HepG2 (cell line): ENCODE data around the gene SLC35B4. TPM values are rescaled to one million over a fixed set of nuclear protein-coding genes. Genes with fewer than 3 reads are reported as not detected.

Source experiments
- HOXD1 ChIP-seq: sonication (generic); formaldehyde crosslinking; IDR thresholded peaks from 2 replicates; pipeline ENCODE4 v1.5.0; 2020; ENCODE audit warnings: missing genetic modification reagents
- RFX5 ChIP-seq: IDR thresholded peaks from 2 replicates; pipeline ENCODE4 v1.6.1; 2011; ENCODE audit warnings: low read depth, low read length, improper control_type of control experiment
- SMAD3 ChIP-seq: sonication (generic); formaldehyde crosslinking; IDR thresholded peaks from 2 replicates; pipeline ENCODE4 v1.4.0; 2020; ENCODE audit warnings: missing genetic modification reagents
- ZFX ChIP-seq: sonication (generic); formaldehyde crosslinking; IDR thresholded peaks from 2 replicates; pipeline ENCODE4 v1.4.0; 2020; ENCODE audit warnings: mild to moderate bottlenecking, low read depth, missing genetic modification reagents, moderate library complexity
- ZNF180 ChIP-seq: sonication (generic); formaldehyde crosslinking; IDR thresholded peaks from 2 replicates; pipeline ENCODE4 v1.4.0; 2020; ENCODE audit warnings: low read depth, missing genetic modification reagents, borderline replicate concordance
- ZNF570 ChIP-seq: sonication (generic); formaldehyde crosslinking; IDR thresholded peaks from 2 replicates; pipeline ENCODE4 v1.4.0; 2020; ENCODE audit warnings: mild to moderate bottlenecking, missing genetic modification reagents, borderline replicate concordance
- ZSCAN30 ChIP-seq: sonication (generic); formaldehyde crosslinking; IDR thresholded peaks from 2 replicates; pipeline ENCODE4 v1.5.0; 2020; ENCODE audit warnings: mild to moderate bottlenecking, missing genetic modification reagents
- polyA plus RNA-seq, 8 experiments: library from polyadenylated mRNA; depleted of rRNA in 3 of 8; stranded (reverse) in 7 of 8; unstranded in 1 of 8; fragments of >200 nt; fragmentation: Illumina TruSeq in 4 of 8; extraction: Trizol in 4 of 8; gene quantifications; 2 replicates each; pipeline versions ENCODE4 v1.2.1 to v1.2.3, GENCODE V29; 2011 to 2016; ENCODE audit warnings: low read depth in 4 of 8, missing spikeins in 1 of 8, mixed read lengths in 1 of 8; ENCODE audit not compliant: insufficient read depth in 1 of 8
- total RNA-seq, 5 experiments: library from RNA; depleted of rRNA; stranded (reverse); fragments of >200 nt; fragmentation: Illumina TruSeq; extraction: Trizol; gene quantifications; 2 replicates each; pipeline ENCODE4 v1.2.3, GENCODE V29; 2016; ENCODE audit warnings: low read depth in 1 of 5
- TF ChIP-seq, protein P1 (sequence below): sonication (generic); formaldehyde crosslinking; IDR thresholded peaks from 2 replicates; pipeline ENCODE4 v1.4.0; 2020; ENCODE audit warnings: missing genetic modification reagents
- TF ChIP-seq, protein P2 (sequence below): sonication (generic); formaldehyde crosslinking; IDR thresholded peaks from 2 replicates; pipeline ENCODE4 v1.8.0; 2022; ENCODE audit warnings: low read depth, missing genetic modification reagents
- TF ChIP-seq, protein P3 (sequence below): sonication (generic); formaldehyde crosslinking; IDR thresholded peaks from one replicate; pipeline ENCODE4 v1.5.1; 2020; ENCODE audit warnings: mild to moderate bottlenecking, missing genetic modification reagents; ENCODE audit errors: not compliant biosample characterization
- TF ChIP-seq, protein P4 (sequence below): sonication (generic); formaldehyde crosslinking; IDR thresholded peaks from 2 replicates; pipeline ENCODE4 v1.9.0; 2021; ENCODE audit warnings: missing genetic modification reagents, mild to moderate bottlenecking, borderline replicate concordance

Gene SLC35B4
- total and polyA plus RNA-seq, 2 of the 13 experiments (the other 11 are each of a cell fraction or from before 2014, with no cell fraction given): 17.1 to 17.8 TPM

- TF ChIP-seq ZNF570 (CRISPR knock-in tag): no peak
- TF ChIP-seq, protein P1, sequence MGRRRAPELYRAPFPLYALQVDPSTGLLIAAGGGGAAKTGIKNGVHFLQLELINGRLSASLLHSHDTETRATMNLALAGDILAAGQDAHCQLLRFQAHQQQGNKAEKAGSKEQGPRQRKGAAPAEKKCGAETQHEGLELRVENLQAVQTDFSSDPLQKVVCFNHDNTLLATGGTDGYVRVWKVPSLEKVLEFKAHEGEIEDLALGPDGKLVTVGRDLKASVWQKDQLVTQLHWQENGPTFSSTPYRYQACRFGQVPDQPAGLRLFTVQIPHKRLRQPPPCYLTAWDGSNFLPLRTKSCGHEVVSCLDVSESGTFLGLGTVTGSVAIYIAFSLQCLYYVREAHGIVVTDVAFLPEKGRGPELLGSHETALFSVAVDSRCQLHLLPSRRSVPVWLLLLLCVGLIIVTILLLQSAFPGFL (CRISPR knock-in tag): no peak
- TF ChIP-seq, protein P2, sequence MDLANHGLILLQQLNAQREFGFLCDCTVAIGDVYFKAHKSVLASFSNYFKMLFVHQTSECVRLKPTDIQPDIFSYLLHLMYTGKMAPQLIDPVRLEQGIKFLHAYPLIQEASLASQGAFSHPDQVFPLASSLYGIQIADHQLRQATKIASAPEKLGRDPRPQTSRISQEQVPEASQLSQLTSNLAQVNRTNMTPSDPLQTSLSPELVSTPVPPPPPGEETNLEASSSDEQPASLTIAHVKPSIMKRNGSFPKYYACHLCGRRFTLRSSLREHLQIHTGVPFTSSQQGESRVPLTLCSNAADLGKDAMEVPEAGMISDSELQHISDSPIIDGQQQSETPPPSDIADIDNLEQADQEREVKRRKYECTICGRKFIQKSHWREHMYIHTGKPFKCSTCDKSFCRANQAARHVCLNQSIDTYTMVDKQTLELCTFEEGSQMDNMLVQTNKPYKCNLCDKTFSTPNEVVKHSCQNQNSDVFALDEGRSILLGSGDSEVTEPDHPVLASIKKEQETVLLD (CRISPR knock-in tag): no peak
- TF ChIP-seq, protein P3, sequence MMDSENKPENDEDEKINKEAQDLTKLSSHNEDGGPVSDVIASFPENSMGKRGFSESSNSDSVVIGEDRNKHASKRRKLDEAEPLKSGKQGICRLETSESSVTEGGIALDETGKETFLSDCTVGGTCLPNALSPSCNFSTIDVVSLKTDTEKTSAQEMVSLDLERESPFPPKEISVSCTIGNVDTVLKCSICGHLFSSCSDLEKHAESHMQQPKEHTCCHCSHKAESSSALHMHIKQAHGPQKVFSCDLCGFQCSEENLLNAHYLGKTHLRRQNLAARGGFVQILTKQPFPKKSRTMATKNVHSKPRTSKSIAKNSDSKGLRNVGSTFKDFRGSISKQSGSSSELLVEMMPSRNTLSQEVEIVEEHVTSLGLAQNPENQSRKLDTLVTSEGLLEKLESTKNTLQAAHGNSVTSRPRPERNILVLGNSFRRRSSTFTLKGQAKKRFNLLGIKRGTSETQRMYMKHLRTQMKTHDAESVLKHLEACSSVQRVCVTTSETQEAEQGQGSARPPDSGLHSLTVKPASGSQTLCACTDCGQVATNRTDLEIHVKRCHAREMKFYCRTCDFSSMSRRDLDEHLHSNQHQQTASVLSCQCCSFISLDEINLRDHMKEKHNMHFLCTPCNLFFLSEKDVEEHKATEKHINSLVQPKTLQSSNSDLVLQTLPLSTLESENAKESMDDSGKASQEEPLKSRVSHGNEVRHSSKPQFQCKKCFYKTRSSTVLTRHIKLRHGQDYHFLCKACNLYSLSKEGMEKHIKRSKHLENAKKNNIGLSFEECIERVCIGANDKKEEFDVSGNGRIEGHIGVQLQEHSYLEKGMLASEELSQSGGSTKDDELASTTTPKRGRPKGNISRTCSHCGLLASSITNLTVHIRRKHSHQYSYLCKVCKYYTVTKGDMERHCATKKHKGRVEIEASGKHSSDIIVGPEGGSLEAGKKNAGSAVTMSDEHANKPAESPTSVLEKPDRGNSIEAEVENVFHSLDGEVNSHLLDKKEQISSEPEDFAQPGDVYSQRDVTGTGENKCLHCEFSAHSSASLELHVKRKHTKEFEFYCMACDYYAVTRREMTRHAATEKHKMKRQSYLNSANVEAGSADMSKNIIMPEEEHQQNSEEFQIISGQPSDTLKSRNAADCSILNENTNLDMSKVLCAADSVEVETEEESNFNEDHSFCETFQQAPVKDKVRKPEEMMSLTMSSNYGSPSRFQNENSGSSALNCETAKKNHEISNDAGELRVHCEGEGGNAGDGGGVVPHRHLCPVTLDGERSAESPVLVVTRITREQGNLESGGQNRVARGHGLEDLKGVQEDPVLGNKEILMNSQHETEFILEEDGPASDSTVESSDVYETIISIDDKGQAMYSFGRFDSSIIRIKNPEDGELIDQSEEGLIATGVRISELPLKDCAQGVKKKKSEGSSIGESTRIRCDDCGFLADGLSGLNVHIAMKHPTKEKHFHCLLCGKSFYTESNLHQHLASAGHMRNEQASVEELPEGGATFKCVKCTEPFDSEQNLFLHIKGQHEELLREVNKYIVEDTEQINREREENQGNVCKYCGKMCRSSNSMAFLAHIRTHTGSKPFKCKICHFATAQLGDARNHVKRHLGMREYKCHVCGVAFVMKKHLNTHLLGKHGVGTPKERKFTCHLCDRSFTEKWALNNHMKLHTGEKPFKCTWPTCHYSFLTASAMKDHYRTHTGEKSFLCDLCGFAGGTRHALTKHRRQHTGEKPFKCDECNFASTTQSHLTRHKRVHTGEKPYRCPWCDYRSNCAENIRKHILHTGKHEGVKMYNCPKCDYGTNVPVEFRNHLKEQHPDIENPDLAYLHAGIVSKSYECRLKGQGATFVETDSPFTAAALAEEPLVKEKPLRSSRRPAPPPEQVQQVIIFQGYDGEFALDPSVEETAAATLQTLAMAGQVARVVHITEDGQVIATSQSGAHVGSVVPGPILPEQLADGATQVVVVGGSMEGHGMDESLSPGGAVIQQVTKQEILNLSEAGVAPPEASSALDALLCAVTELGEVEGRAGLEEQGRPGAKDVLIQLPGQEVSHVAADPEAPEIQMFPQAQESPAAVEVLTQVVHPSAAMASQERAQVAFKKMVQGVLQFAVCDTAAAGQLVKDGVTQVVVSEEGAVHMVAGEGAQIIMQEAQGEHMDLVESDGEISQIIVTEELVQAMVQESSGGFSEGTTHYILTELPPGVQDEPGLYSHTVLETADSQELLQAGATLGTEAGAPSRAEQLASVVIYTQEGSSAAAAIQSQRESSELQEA: peak; percentile 32
- no peak for TF ChIP-seq SMAD3 (CRISPR knock-in tag)
- TF ChIP-seq ZFX (CRISPR knock-in tag): peak; percentile 97
- no peak; the same call in 1 of the 2 replicates for TF ChIP-seq ZNF180 (CRISPR knock-in tag)
- TF ChIP-seq, protein P4, sequence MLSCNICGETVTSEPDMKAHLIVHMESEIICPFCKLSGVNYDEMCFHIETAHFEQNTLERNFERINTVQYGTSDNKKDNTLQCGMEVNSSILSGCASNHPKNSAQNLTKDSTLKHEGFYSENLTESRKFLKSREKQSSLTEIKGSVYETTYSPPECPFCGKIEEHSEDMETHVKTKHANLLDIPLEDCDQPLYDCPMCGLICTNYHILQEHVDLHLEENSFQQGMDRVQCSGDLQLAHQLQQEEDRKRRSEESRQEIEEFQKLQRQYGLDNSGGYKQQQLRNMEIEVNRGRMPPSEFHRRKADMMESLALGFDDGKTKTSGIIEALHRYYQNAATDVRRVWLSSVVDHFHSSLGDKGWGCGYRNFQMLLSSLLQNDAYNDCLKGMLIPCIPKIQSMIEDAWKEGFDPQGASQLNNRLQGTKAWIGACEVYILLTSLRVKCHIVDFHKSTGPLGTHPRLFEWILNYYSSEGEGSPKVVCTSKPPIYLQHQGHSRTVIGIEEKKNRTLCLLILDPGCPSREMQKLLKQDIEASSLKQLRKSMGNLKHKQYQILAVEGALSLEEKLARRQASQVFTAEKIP (CRISPR knock-in tag): no peak
- no peak for TF ChIP-seq HOXD1 (CRISPR knock-in tag)
- no peak for TF ChIP-seq RFX5
- peak; percentile 53; the same call in 1 of the 2 replicates for TF ChIP-seq ZSCAN30 (CRISPR knock-in tag)
Measured at GRCh38 chr7:134316539-134317344, at the start of gene SLC35B4 (continued).
